ENCODE results near the gene ZNF221. TPM values are rescaled to one million over a fixed set of nuclear protein-coding genes. Genes with fewer than 3 reads are reported as not detected.

The ZNF221 gene
- total RNA-seq, 2 donors from 2014 or later: 11.5 to 11.8 TPM

DNA sequence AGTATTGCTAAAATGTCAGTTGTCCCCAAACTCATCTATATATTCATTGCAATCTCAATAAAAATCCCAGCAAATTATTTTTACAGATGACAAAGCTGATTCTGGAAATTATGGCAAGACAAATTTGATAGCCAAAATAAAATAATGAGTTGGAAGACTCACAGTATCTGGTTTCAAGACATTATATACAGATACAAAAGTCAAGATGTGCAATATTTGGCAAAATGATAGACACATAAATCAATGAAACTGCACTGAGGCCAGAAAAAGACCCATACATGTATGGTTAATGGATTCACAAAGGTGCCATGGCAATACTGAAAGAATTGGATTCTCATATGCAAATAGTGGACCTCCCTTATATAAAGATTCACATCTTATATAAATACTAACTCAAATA is 40.1 kb upstream of the ZNF221 start:
- peaks cover 53% of the 10 kb centered on the region for H3K9me3 ChIP-seq (ENCODE audit: control insufficient read depth, low read length)
- peaks cover 42% of the 10 kb centered on the region for H3K36me3 ChIP-seq (ENCODE audit: control insufficient read depth, insufficient read depth, low read length)
- TF ChIP-seq, protein P1, sequence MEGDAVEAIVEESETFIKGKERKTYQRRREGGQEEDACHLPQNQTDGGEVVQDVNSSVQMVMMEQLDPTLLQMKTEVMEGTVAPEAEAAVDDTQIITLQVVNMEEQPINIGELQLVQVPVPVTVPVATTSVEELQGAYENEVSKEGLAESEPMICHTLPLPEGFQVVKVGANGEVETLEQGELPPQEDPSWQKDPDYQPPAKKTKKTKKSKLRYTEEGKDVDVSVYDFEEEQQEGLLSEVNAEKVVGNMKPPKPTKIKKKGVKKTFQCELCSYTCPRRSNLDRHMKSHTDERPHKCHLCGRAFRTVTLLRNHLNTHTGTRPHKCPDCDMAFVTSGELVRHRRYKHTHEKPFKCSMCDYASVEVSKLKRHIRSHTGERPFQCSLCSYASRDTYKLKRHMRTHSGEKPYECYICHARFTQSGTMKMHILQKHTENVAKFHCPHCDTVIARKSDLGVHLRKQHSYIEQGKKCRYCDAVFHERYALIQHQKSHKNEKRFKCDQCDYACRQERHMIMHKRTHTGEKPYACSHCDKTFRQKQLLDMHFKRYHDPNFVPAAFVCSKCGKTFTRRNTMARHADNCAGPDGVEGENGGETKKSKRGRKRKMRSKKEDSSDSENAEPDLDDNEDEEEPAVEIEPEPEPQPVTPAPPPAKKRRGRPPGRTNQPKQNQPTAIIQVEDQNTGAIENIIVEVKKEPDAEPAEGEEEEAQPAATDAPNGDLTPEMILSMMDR (conservative IDR thresholded peaks at IDR 0.05): no peak
- Mint-ChIP-seq H3K4me3 (no peak overlapping the region), H3K36me3 (ENCODE audit: low read depth) (peaks cover 55% of the 10 kb centered on the region), H3K9me3 (peaks cover 94% of the 10 kb centered on the region), H3K27ac (no peak overlapping the region), H3K27me3 (ENCODE audit: insufficient read depth) (peaks cover 2% of the 10 kb centered on the region), H3K4me1 (no peaks in the 10 kb centered on the region)
- H3K27me3 ChIP-seq (ENCODE audit: control insufficient read depth, insufficient read depth, low read length, poor library complexity, severe bottlenecking): no peaks in the 10 kb centered on the region
- no peak for DNase-seq
- H3K4me1 ChIP-seq (ENCODE audit: control insufficient read depth, insufficient read depth, low read length): no peaks in the 10 kb centered on the region
- no peak overlapping the region for H3K9ac ChIP-seq (ENCODE audit: extremely low read depth, low read length, poor library complexity, severe bottlenecking)
- H3K27ac ChIP-seq (ENCODE audit: low read depth, low read length): no peak overlapping the region
- no peak overlapping the region for H3K4me3 ChIP-seq (ENCODE audit: low read length)

DNA sequence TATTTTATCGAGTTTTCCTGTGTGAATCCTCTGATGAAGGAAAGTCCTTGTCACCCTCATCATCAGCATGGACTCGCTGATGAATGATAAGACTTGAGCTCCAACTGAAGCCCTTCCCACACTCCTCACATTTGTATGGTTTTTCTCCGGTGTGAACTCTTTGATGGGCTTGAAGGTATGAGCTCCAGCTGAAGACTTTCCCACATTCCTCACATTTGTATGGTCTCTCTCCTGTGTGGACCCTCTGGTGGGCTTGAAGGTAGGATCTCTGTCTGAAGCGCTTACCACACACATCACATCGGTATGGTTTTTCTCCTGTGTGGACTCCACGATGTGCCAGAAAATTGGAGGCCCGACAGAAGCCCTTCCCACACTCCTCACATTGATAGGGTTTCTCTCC is 37.6 kb upstream of the ZNF221 start:
- H3K4me3 ChIP-seq (ENCODE audit: low read length): peak overlapping the region; percentile 67
- H3K4me1 Mint-ChIP-seq: no peaks in the 10 kb centered on the region
- peaks cover 86% of the 10 kb centered on the region for H3K9me3 Mint-ChIP-seq
- H3K27me3 ChIP-seq (ENCODE audit: control insufficient read depth, insufficient read depth, low read length, poor library complexity, severe bottlenecking): no peaks in the 10 kb centered on the region
- H3K27me3 Mint-ChIP-seq (ENCODE audit: insufficient read depth): peaks cover 2% of the 10 kb centered on the region
- H3K27ac ChIP-seq (ENCODE audit: low read depth, low read length): no peak overlapping the region
- DNase-seq: no peak
- H3K4me3 Mint-ChIP-seq: no peak overlapping the region
- 94 to 97% methylated on average over 6 to 7 of the region's 7 CpGs for WGBS, 2 experiments (ENCODE audit: insufficient coverage in 1 of 2, insufficient read length in 1 of 2)
- no peaks in the 10 kb centered on the region for H3K4me1 ChIP-seq (ENCODE audit: control insufficient read depth, insufficient read depth, low read length)
- TF ChIP-seq, protein P1 (conservative IDR thresholded peaks at IDR 0.05): no peak
- H3K27ac Mint-ChIP-seq: no peak overlapping the region
- H3K9me3 ChIP-seq (ENCODE audit: control insufficient read depth, low read length): peaks cover 77% of the 10 kb centered on the region
- H3K9ac ChIP-seq (ENCODE audit: extremely low read depth, low read length, poor library complexity, severe bottlenecking): no peak overlapping the region
- H3K36me3 Mint-ChIP-seq (ENCODE audit: low read depth): peaks cover 71% of the 10 kb centered on the region
- peaks cover 67% of the 10 kb centered on the region for H3K36me3 ChIP-seq (ENCODE audit: control insufficient read depth, insufficient read depth, low read length)

DNA sequence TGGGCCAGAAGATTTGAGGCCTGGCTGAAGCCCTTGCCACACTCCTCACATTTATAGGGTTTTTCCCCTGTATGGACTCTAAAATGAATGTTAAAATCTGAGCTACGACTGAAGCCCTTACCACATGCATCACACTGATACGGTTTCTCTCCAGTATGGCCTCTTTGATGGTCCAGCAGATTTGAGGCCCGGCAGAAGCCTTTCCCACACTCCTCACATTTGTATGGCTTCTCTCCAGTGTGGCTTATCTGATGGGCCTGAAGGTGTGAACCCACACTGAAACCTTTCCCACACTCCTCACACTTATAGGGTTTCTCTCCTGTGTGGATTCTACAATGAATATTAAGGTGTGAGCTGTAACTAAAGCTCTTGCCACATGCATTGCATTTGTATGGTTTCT is 37.0 kb upstream of the ZNF221 start:
- no peak overlapping the region for H3K27ac Mint-ChIP-seq
- DNase-seq: no peak
- no peak overlapping the region for H3K27ac ChIP-seq (ENCODE audit: low read depth, low read length)
- H3K4me1 ChIP-seq (ENCODE audit: control insufficient read depth, insufficient read depth, low read length): no peaks in the 10 kb centered on the region
- H3K4me3 ChIP-seq (ENCODE audit: low read length): peak overlapping the region; percentile 67
- no peaks in the 10 kb centered on the region for H3K27me3 ChIP-seq (ENCODE audit: control insufficient read depth, insufficient read depth, low read length, poor library complexity, severe bottlenecking)
- 75 to 81% methylated on average over 3 of the region's 3 CpGs for WGBS, 2 experiments (ENCODE audit: insufficient coverage in 1 of 2, insufficient read length in 1 of 2)
- H3K9me3 ChIP-seq (ENCODE audit: control insufficient read depth, low read length): peaks cover 76% of the 10 kb centered on the region
- no peaks in the 10 kb centered on the region for H3K4me1 Mint-ChIP-seq
- H3K4me3 Mint-ChIP-seq: no peak overlapping the region
- H3K9me3 Mint-ChIP-seq: peaks cover 81% of the 10 kb centered on the region
- H3K36me3 Mint-ChIP-seq (ENCODE audit: low read depth): peaks cover 77% of the 10 kb centered on the region
- H3K9ac ChIP-seq (ENCODE audit: extremely low read depth, low read length, poor library complexity, severe bottlenecking): no peak overlapping the region
- TF ChIP-seq, protein P1 (conservative IDR thresholded peaks at IDR 0.05): no peak
- H3K36me3 ChIP-seq (ENCODE audit: control insufficient read depth, insufficient read depth, low read length): peaks cover 73% of the 10 kb centered on the region
- peaks cover 2% of the 10 kb centered on the region for H3K27me3 Mint-ChIP-seq (ENCODE audit: insufficient read depth)

Measured in endodermal cell (in vitro differentiated cells).